HG03108 (cell line): ENCODE results near the gene BSDC1.
"Not testable (repeated sequence)": the region's sequence is repeated elsewhere in the genome, so short reads cannot be mapped to it uniquely, and the experiment has no call there.

Experiments used
- ATAC-seq: cut with Tn5 transposase; IDR thresholded peaks from one replicate; pipeline ENCODE4 v1.9.1; 2021; ENCODE audit warnings: moderate library complexity; ENCODE audit not compliant: unreplicated experiment

Gene BSDC1, protein sequence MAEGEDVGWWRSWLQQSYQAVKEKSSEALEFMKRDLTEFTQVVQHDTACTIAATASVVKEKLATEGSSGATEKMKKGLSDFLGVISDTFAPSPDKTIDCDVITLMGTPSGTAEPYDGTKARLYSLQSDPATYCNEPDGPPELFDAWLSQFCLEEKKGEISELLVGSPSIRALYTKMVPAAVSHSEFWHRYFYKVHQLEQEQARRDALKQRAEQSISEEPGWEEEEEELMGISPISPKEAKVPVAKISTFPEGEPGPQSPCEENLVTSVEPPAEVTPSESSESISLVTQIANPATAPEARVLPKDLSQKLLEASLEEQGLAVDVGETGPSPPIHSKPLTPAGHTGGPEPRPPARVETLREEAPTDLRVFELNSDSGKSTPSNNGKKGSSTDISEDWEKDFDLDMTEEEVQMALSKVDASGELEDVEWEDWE

DNA sequence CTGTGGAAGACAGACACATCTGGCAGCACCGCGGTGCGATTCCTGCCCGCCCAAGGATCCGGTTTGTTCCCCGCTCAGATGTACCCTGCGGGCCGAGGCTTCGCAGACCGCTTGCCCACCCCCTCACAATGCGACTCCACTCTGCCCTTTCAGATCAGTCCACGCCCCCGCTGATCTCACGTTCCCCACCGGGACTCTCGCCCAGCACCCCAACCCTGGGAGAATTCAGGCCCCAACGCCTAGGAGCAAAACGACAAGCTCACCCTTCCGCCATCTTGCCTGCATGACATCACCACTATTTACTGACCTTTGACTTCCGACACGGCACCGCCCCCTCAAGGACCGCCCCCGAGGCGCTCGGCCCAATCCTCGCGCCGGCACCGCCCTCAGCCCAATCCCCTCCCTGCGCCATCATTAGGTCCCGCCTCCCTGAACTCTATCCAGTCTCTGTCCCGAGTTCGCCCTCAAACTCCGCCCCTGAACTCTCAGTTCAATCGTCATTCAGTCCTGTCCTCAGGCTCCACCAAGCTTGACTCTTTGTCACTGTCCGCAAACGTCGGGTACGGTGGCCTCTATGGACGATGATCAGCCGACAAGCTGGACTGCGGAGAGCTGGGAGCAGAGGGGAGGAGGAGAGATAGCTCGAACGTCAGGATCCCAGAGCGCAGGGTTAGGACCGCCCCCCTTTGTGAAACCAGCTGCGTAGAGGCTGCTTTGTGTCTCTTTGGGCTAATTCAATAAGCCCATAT is at the start of gene BSDC1:
Gene BSDC1, minus strand, starts transcription at position 301 of the 749 bp plus-strand sequence. Its CDS starts 27 bp downstream, at position 274.
- ATAC-seq: peak; percentile 97

- not testable (repeated sequence) for ATAC-seq
Measured at GRCh38 chr1:32441467-32441866, 47.2 kb upstream of the BSDC1 start.

DNA sequence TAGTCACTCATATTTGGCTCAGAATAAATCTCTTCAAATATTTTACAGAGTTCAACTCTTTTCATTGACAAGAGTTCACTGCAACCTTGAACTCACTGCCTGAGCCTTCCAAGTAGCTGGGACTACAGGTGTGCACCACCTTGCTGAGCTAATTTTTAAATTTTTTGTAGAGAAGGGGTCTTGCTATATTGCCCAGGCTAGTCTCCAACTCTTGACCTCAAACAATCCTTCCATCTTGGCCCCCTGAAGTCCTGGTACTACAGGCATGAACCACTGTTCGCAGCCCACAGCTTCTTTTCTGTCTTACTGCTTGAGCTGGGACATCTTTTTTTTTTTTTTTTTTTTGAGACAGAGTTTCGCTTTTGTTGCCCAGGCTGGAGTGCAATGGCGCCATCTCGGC is 44.5 kb upstream of the BSDC1 start:
- ATAC-seq: not testable (repeated sequence)

DNA sequence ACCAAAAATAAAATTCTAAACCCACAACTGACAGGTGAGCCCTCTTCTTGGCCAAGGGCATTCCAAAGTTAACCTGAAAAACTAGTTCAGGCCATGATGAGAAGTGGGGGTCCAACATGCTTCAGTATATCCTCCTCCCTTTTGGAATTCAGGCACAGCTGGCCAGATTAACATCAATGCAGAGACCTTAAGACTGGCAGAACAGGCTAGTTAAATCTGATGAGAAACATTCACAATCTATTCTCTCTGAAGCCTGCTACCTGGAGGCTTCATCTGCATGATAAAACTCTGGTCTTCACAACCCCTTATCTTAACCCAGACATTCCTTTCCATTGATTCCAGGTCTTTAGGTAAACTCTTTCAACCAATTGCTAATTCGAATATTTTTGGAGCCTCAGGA is 43.9 kb upstream of the BSDC1 start:
- ATAC-seq: no peak

GRCh38 chr1:32431736-32432400 is 37.6 kb upstream of the BSDC1 start:
- no peak for ATAC-seq

DNA sequence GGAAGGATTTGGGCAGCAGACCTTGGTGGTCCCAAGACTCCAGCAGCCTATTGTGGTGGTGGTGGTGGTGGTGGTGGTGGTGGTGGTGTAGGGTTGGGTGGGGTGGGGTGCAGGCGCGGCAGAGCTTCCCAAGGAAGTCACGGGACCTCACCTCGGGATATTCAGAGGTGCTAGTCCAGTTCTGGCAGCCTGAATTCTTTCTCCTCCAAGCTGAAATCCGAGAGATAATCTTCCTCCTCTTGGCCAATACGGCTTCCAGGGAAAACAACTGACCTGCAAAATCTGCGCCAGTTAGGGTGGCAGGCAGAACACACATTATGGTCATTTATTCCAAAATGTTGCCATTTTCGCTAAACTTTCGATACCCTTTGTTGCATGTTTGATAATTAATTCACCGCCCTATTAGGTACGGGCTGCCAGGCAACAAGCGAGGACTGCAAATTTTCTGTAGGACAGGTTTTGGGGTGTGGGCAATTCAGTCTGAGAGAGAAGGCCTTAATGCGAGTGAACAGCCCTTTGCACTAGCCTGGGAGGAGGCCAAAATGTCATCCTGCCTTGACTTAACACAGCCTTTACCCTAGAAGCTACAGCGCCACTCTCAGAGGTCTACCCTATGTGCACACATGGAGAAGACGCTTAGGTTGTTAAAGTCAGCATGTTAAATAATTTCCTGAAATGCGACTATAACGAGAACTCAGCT is 33.2 kb upstream of the BSDC1 start:
- no peak for ATAC-seq

DNA sequence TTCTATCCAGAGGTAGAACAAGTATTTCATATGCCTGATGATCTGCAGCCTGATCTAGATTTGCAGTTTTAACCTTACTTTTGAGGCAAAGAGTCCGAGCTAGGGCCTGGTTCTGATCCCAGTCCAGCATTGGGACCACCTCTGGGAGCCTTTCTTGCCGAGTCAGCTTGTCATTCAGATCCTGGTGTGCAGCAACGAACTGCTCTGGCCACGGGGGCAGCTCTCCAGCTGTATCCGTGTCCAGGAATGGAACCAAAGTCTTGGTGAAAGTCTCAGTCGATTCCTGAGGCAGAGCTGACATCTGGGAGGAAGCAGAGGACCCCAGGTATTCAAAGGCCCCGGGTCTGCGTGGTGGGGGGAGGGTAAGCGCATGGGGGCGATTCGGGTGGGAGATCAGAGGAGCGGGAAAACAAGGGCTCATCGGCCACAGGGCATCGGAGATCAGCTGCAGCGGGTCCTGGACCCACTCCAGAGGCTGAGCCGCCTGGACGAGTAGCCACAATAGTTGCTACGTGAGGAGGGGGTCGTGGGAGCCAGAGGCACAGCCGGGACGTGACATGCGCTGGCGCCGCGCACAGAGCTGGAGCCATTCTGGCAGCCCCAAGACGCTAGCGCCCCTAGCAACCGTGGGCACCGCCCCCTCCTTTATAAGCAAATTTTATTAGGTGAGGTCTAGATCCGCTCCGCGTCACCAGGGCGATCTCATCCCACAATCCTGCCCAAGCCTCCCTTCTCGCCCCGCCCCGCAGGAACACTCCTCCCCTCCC is 32.4 kb upstream of the BSDC1 start:
- ATAC-seq: no peak

DNA sequence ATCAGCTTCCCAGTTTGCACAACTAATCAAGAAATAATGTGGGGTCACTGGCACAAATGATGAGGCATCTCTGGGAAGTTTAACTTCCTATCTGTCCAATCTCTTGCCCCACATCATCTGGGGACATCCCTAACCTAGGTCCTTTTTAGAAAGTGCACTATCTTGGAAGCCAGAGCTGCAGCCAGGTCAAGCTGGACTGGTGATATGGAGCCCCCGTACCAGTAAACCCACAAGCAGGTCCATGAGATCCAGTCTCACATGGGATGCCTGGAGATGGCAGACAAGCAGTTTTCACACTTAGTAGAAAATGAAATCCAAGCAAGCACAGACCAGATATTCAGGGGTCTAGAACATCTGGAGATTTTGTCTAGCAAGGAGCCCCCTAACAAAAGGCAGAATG is 27.5 kb upstream of the BSDC1 start:
- ATAC-seq: no peak

GRCh38 chr1:32414186-32414886 is 20.1 kb upstream of the BSDC1 start:
- no peak for ATAC-seq

- no peak for ATAC-seq
Measured at GRCh38 chr1:32413507-32414185, 19.4 kb upstream of the BSDC1 start.

GRCh38 chr1:32411261-32411660 is 17.0 kb upstream of the BSDC1 start:
- no peak for ATAC-seq

DNA sequence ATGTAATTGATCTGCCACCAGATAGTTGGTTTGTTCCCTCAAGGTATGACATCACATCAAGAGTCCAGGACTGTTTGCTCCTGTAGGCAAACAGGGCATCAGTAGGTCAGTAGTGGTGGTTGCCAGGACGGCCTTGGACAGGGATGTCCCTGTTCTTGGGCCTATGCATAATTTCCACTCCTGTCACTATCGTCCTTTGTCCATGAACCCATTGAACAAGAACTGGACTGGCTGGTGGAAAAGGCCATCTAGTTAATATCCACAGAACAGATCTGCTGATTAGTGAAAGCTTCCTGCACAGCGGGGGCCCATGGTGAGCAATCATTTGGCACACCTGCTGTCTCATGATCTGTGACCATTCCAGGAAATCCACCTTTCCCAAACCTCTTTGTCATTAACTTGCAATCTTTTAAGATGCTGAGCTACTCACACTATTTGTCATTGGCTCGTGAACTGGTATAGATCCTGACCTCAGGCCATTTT is 12.4 kb upstream of the BSDC1 start:
- no peak for ATAC-seq

DNA sequence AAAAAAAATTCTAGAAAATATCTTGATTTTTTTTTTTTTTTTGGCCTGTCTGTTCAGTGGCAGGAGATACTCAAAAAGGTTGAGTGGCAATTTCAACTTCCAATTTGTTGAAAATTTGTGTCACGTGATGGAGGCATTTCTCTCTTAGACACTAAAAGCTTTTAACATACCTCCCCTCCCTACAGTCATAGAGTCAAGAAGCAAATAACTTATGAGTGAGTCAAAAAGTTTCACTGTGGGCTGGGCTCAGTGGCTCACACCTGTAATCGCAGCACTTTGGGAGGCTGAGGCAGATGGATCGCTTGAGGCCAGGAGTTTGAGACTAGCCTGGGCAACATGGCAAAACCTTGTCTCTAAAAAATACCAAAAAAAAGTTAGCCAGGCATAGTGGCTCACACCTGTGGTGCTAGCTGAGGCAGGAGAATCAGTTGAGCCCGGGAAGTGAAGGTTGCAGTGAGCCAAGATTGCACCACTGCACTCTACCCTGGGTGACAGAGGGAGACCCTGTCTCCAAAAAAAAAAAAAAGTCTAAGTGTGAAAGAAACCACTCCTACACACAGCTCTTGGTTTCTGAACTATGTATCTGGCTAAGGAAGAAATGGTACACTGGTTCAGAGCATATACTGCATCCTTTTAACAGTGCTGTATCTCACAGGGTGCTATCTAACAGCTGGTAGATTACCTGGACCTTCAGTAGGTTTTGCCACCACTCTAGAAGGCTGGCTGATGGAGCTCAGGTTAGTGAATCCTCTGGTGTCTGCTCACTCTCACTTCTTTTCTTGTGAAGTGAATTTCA is 11.6 kb upstream of the BSDC1 start:
- ATAC-seq: no peak

- ATAC-seq: no peak
Measured at GRCh38 chr1:32404946-32405345, 10.7 kb upstream of the BSDC1 start.

- no peak for ATAC-seq
Measured at GRCh38 chr1:32400876-32401631, 6.8 kb upstream of the BSDC1 start.

- ATAC-seq: no peak
Measured at GRCh38 chr1:32399843-32400242, 5.6 kb upstream of the BSDC1 start.

- ATAC-seq: no peak
Measured at GRCh38 chr1:32398401-32398800, 4.2 kb upstream of the BSDC1 start.
